Tibial nerve (tissue), 4 donors: Measurements from ENCODE around the gene SBSN. TPM values are rescaled to one million over a fixed set of nuclear protein-coding genes. Genes with fewer than 3 reads are reported as not detected.

Experiments used
- DNase-seq, 2 donors: peaks; one replicate each; pipeline ENCODE4 v3.0.0-alpha.2; 2019; ENCODE audit warnings: low spot score in 2 of 2
- H3K27ac ChIP-seq, 4 donors: fragments of 200-600 bp; sonication (generic) in 3 of 4; one replicate each; pipeline ENCODE4 v1.5.1; 2017 to 2019; ENCODE audit warnings: mild to moderate bottlenecking in 1 of 4
- H3K27me3 ChIP-seq, 2 donors: fragments of 200-600 bp; sonication (generic) in 1 of 2; one replicate each; pipeline versions ENCODE4 v1.5.1 to v1.6.0; 2017 to 2019
- H3K36me3 ChIP-seq, 3 donors: fragments of 200-600 bp; sonication (generic); one replicate each; pipeline ENCODE4 v1.5.1; 2018 to 2019
- H3K4me1 ChIP-seq, 4 donors: fragments of 200-600 bp; sonication (generic) in 3 of 4; one replicate each; pipeline ENCODE4 v1.5.1; 2017 to 2019
- H3K4me3 ChIP-seq, 4 donors: fragments of 200-600 bp; sonication (generic) in 3 of 4; one replicate each; pipeline ENCODE4 v1.5.1; 2017 to 2019; ENCODE audit warnings: mild to moderate bottlenecking in 1 of 4, moderate library complexity in 1 of 4
- H3K9me3 ChIP-seq, 4 donors: fragments of 200-600 bp; sonication (generic) in 3 of 4; one replicate each; pipeline ENCODE4 v1.5.1; 2017 to 2019
- CTCF ChIP-seq, 5 experiments: fragments of 200-600 bp in 3 of 5; fragments of 450-650 bp in 2 of 5; sonication (generic) in 3 of 5; IDR thresholded peaks; one replicate each; pipeline ENCODE4 v1.5.1; 2016 to 2019; ENCODE audit warnings: antibody characterized with exemption in 5 of 5, mild to moderate bottlenecking in 3 of 5, moderate library complexity in 2 of 5
- EP300 ChIP-seq, 2 donors: sonication (generic); formaldehyde crosslinking; IDR thresholded peaks; one replicate each; pipeline ENCODE4 v1.6.1; 2017; ENCODE audit warnings: antibody characterized with exemption in 2 of 2, mild to moderate bottlenecking in 1 of 2
- POLR2A ChIP-seq, 2 donors: fragments of 450-650 bp; IDR thresholded peaks; one replicate each; pipeline ENCODE4 v1.6.1; 2017; ENCODE audit warnings: antibody characterized with exemption in 2 of 2, mild to moderate bottlenecking in 2 of 2, moderate library complexity in 2 of 2
- WGBS, 2 donors: methylation state at CpG; one replicate each; pipeline ENCODE4 v1.1.5; 2018; 5-methylcytosine and 5-hydroxymethylcytosine counted together
- total RNA-seq, 4 donors: library from RNA; depleted of rRNA; stranded (reverse); fragments of >200 nt; gene quantifications; one replicate each; pipeline ENCODE4 v1.1.0, GENCODE V29; 2016

Gene SBSN
- total RNA-seq, 4 donors from 2014 or later: not detected

GRCh38 chr19:35525873-35526272 is 2.2 kb downstream of the SBSN start:
- TF ChIP-seq CTCF (IDR thresholded peaks at IDR 0.05) (no peak), POLR2A (IDR thresholded peaks at IDR 0.05) (no peak), EP300 (IDR thresholded peaks at IDR 0.05) (no peak)
- no peak overlapping the region for H3K27ac ChIP-seq
- no peaks in the 10 kb centered on the region for H3K36me3 ChIP-seq
- no peak overlapping the region for H3K4me3 ChIP-seq
- H3K4me1 ChIP-seq: no peaks in the 10 kb centered on the region
- WGBS, 2 donors: 74 to 87% methylated on average over 4 of the region's 4 CpGs
- no peaks in the 10 kb centered on the region for H3K9me3 ChIP-seq
- H3K27me3 ChIP-seq: peaks cover 0 to 47% of the 10 kb centered on the region in 2 donors
- no peak for DNase-seq

GRCh38 chr19:35524181-35524837 is 3.8 kb downstream of the SBSN start:
- Histone ChIP-seq H3K27ac (no peak overlapping the region), H3K4me1 (no peaks in the 10 kb centered on the region), H3K9me3 (no peaks in the 10 kb centered on the region), H3K27me3 (peaks cover 0 to 32% of the 10 kb centered on the region in 2 donors), H3K36me3 (no peaks in the 10 kb centered on the region), H3K4me3 (no peak overlapping the region)
- TF ChIP-seq CTCF (IDR thresholded peaks at IDR 0.05) (no peak), EP300 (IDR thresholded peaks at IDR 0.05) (no peak), POLR2A (IDR thresholded peaks at IDR 0.05) (no peak)
- 22 to 40% methylated on average over 9 to 11 of the region's 11 CpGs for WGBS, 2 donors
- no peak for DNase-seq

GRCh38 chr19:35522745-35523327 is 5.3 kb downstream of the SBSN start:
- no peaks in the 10 kb centered on the region for H3K4me1 ChIP-seq
- no peaks in the 10 kb centered on the region for H3K36me3 ChIP-seq
- no peaks in the 10 kb centered on the region for H3K9me3 ChIP-seq
- WGBS, 2 donors: 79% methylated on average over 12 of the region's 12 CpGs
- H3K27ac ChIP-seq: no peak overlapping the region
- DNase-seq: no peak
- no peak overlapping the region for H3K4me3 ChIP-seq
- peaks cover 0 to 17% of the 10 kb centered on the region in 2 donors for H3K27me3 ChIP-seq
- TF ChIP-seq EP300 (IDR thresholded peaks at IDR 0.05): no peak
- no peak for TF ChIP-seq POLR2A (IDR thresholded peaks at IDR 0.05)
- no peak for TF ChIP-seq CTCF (IDR thresholded peaks at IDR 0.05)

GRCh38 chr19:35521124-35521743 is 6.9 kb downstream of the SBSN start:
- no peak for TF ChIP-seq POLR2A (IDR thresholded peaks at IDR 0.05)
- no peak for TF ChIP-seq CTCF (IDR thresholded peaks at IDR 0.05)
- no peak for TF ChIP-seq EP300 (IDR thresholded peaks at IDR 0.05)
- WGBS, 2 donors: 40% methylated on average over 16 of the region's 16 CpGs
- H3K36me3 ChIP-seq: no peaks in the 10 kb centered on the region
- no peaks in the 10 kb centered on the region for H3K9me3 ChIP-seq
- no peak overlapping the region for H3K27ac ChIP-seq
- H3K4me1 ChIP-seq: no peaks in the 10 kb centered on the region
- peaks cover 0 to 9% of the 10 kb centered on the region in 2 donors for H3K27me3 ChIP-seq
- no peak for DNase-seq
- H3K4me3 ChIP-seq: no peak overlapping the region

GRCh38 chr19:35519291-35519690 is 8.8 kb downstream of the SBSN start:
- TF ChIP-seq EP300 (IDR thresholded peaks at IDR 0.05) (no peak), CTCF (IDR thresholded peaks at IDR 0.05) (no peak), POLR2A (IDR thresholded peaks at IDR 0.05) (no peak)
- 53 to 61% methylated on average over 7 of the region's 7 CpGs for WGBS, 2 donors

More at GRCh38 chr19:35519291-35519690, 8.8 kb downstream of the SBSN start:
- Histone ChIP-seq H3K4me3 (no peak overlapping the region), H3K36me3 (no peaks in the 10 kb centered on the region), H3K27ac (no peak overlapping the region), H3K9me3 (no peaks in the 10 kb centered on the region), H3K4me1 (no peaks in the 10 kb centered on the region), H3K27me3 (peaks cover 0 to 8% of the 10 kb centered on the region in 2 donors)
- no peak for DNase-seq
